OCI-LY7 (cell line): ENCODE results near the gene PDZRN4. TPM values are rescaled to one million over a fixed set of nuclear protein-coding genes. Genes with fewer than 3 reads are reported as not detected.

Experiments
- BruUV-seq: library from RNA; stranded (reverse); fragments of 400-500 nt; replicated peaks from 2 replicates; lab custom pipeline; 2021; lab: Mats Ljungman, UMichigan
- CTCF ChIA-PET: fragments of 300-600 bp; sonication (Branson Sonifier 250); formaldehyde crosslinking; loops from one replicate; lab custom pipeline; 2022; ENCODE audit warnings: antibody characterized with exemption; ENCODE audit not compliant: unreplicated experiment; lab: Charles Lee
- POLR2A ChIA-PET: fragments of 300-600 bp; sonication (Branson Sonifier 250); formaldehyde crosslinking; loops from one replicate; lab custom pipeline; 2022; ENCODE audit warnings: antibody characterized with exemption; lab: Charles Lee
- DNase-seq: peaks from one replicate; pipeline ENCODE4 v3.0.0-alpha.2; 2015; ENCODE audit warnings: low spot score
- H2AFZ ChIP-seq: fragments of 200-600 bp; sonication (generic), shearing (Covaris generic); 2 replicates; pipeline ENCODE4 v1.6.1; 2014; ENCODE audit warnings: mild to moderate bottlenecking, antibody characterized with exemption, low read length, moderate library complexity
- H3K27ac ChIP-seq: fragments of 200-600 bp; sonication (generic); 2 replicates; pipeline ENCODE4 v1.5.1; 2014; ENCODE audit warnings: mixed run types, low read depth, mild to moderate bottlenecking, moderate library complexity, low read length, inconsistent platforms; ENCODE audit not compliant: poor library complexity, severe bottlenecking
- H3K36me3 ChIP-seq: fragments of 200-600 bp; sonication (generic); 2 replicates; pipeline ENCODE4 v1.6.1; 2014; ENCODE audit warnings: mild to moderate bottlenecking, antibody characterized with exemption, low read length, moderate library complexity, mixed read lengths; ENCODE audit not compliant: insufficient read depth
- H3K4me1 ChIP-seq: fragments of 200-600 bp; sonication (generic); 2 replicates; pipeline ENCODE4 v1.5.1; 2014; ENCODE audit warnings: mild to moderate bottlenecking, low read length; ENCODE audit not compliant: insufficient read depth, poor library complexity, severe bottlenecking
- H3K4me2 ChIP-seq: fragments of 200-600 bp; sonication (generic); 2 replicates; pipeline ENCODE4 v1.6.1; 2014; ENCODE audit warnings: mild to moderate bottlenecking, low read length
- H3K4me3 ChIP-seq: fragments of 200-600 bp; sonication (generic); 2 replicates; pipeline ENCODE4 v1.5.1; 2014; ENCODE audit warnings: mild to moderate bottlenecking, low read depth, low read length; ENCODE audit not compliant: poor library complexity, severe bottlenecking
- H3K79me2 ChIP-seq: fragments of 200-600 bp; sonication (generic); 2 replicates; pipeline ENCODE4 v1.6.1; 2016; ENCODE audit warnings: low read depth, mild to moderate bottlenecking, low read length, moderate library complexity, mixed read lengths; ENCODE audit not compliant: insufficient read depth
- H3K9me2 ChIP-seq: fragments of 200-600 bp; sonication (generic); 2 replicates; pipeline ENCODE4 v1.6.1; 2016; ENCODE audit warnings: mild to moderate bottlenecking, low read length, mixed read lengths; ENCODE audit not compliant: insufficient read depth
- H3K9me3 ChIP-seq: fragments of 200-600 bp; sonication (generic); 2 replicates; pipeline ENCODE4 v1.6.1; 2014; ENCODE audit warnings: mild to moderate bottlenecking, mixed run types, low read length, mixed read lengths
- H4K20me1 ChIP-seq: fragments of 200-600 bp; sonication (generic); 2 replicates; pipeline ENCODE4 v1.6.1; 2014; ENCODE audit warnings: mild to moderate bottlenecking, antibody characterized with exemption, low read length, moderate library complexity, mixed read lengths; ENCODE audit not compliant: insufficient read depth
- CTCF ChIP-seq: fragments of 200-600 bp; sonication (generic); conservative IDR thresholded peaks from 2 replicates; pipeline ENCODE4 v1.5.1; 2014; ENCODE audit warnings: mild to moderate bottlenecking, antibody characterized with exemption, low read length, moderate library complexity, mixed read lengths
- EZH2phosphoT487 ChIP-seq: fragments of 200-600 bp; sonication (generic); IDR thresholded peaks from 2 replicates; pipeline ENCODE4 v1.6.1; 2018; ENCODE audit warnings: low read depth, borderline replicate concordance, mild to moderate bottlenecking, mixed run types, antibody characterized with exemption, low read length, moderate library complexity, mixed read lengths
- intact Hi-C: fragments of 100-400 bp; cut with micrococcal nuclease; formaldehyde crosslinking; loops from one replicate; pipeline ENCODE4 v1.10.0; 2022; ENCODE audit not compliant: unreplicated experiment
- total RNA-seq, 2 experiments: library from RNA; depleted of rRNA in 1 of 2; stranded (reverse); fragments of >200 nt in 1 of 2; shearing (Covaris generic) in 1 of 2; gene quantifications; 2 replicates each; pipeline ENCODE4 v1.2.3, GENCODE V29; 2014 to 2022

PDZRN4 gene
- total RNA-seq, 2 experiments from 2014 or later: 6.8 to 16.8 TPM

- H3K4me2 ChIP-seq: no peak overlapping the region
- no peaks in the 10 kb centered on the region for H3K9me2 ChIP-seq
- POLR2A ChIA-PET: interaction anchor here (0.6 to 1.2 kb wide), 2 partner anchors 10 to 410 kb away, joined by 4 read pairs; no protein-coding TSS in a partner anchor
- H3K27ac ChIP-seq: no peak overlapping the region
- DNase-seq: no peak
- no peaks in the 10 kb centered on the region for H3K79me2 ChIP-seq
- H3K36me3 ChIP-seq: no peaks in the 10 kb centered on the region
- H2AFZ ChIP-seq: no peak overlapping the region
- TF ChIP-seq EZH2phosphoT487: no peak
- no peak for TF ChIP-seq CTCF
- no peaks in the 10 kb centered on the region for H3K9me3 ChIP-seq
- intact Hi-C loops: no loop called here
- no peaks in the 10 kb centered on the region for H4K20me1 ChIP-seq
- BruUV-seq: no TSS peak
- CTCF ChIA-PET: no interaction called here
- H3K4me3 ChIP-seq: no peak overlapping the region
- peaks cover 11% of the 10 kb centered on the region for H3K4me1 ChIP-seq
These were observed 285.9 kb downstream of the PDZRN4 start for GRCh38 chr12:41474001-41474400.

GRCh38 chr12:41476499-41477439 lies 288.6 kb downstream of the PDZRN4 start:
- H3K4me2 ChIP-seq: no peak overlapping the region; the same call in 1 of the 2 replicates
- intact Hi-C loops: no loop called here
- no peaks in the 10 kb centered on the region for H3K9me2 ChIP-seq
- H2AFZ ChIP-seq: no peak overlapping the region
- no peak overlapping the region for H3K4me3 ChIP-seq
- TF ChIP-seq EZH2phosphoT487: no peak
- no peak for TF ChIP-seq CTCF
- no peaks in the 10 kb centered on the region for H4K20me1 ChIP-seq
- POLR2A ChIA-PET: interaction anchor here (0.7 to 0.9 kb wide), 2 partner anchors 18 to 44 kb away, joined by 3 read pairs; no protein-coding TSS in a partner anchor
- peaks cover 4% of the 10 kb centered on the region; the same call in 1 of the 2 replicates for H3K36me3 ChIP-seq
- H3K79me2 ChIP-seq: no peaks in the 10 kb centered on the region
- H3K27ac ChIP-seq: no peak overlapping the region
- CTCF ChIA-PET: no interaction called here
- peaks cover 11% of the 10 kb centered on the region for H3K4me1 ChIP-seq
- no peaks in the 10 kb centered on the region for H3K9me3 ChIP-seq
- DNase-seq: no peak
- BruUV-seq: no TSS peak

- Histone ChIP-seq H3K4me1 (peaks cover 11% of the 10 kb centered on the region), H3K4me2 (no peak overlapping the region), H3K36me3 (peaks cover 10% of the 10 kb centered on the region), H4K20me1 (no peaks in the 10 kb centered on the region), H3K9me2 (no peaks in the 10 kb centered on the region), H3K4me3 (no peak overlapping the region), H2AFZ (no peak overlapping the region), H3K27ac (no peak overlapping the region), H3K9me3 (no peaks in the 10 kb centered on the region), H3K79me2 (no peaks in the 10 kb centered on the region)
- no TSS peak for BruUV-seq
- POLR2A ChIA-PET: interaction anchor here (0.8 to 2.3 kb wide), 2 partner anchors 13 to 42 kb away, joined by 3 to 9 read pairs; no protein-coding TSS in a partner anchor
- TF ChIP-seq EZH2phosphoT487 (no peak), CTCF (no peak)
- CTCF ChIA-PET: no interaction called here
- intact Hi-C loops: no loop called here
- no peak for DNase-seq
These were observed 291.3 kb downstream of the PDZRN4 start for GRCh38 chr12:41479426-41479825.
